A549 (cell line): ENCODE data around the gene RCN2. TPM values are rescaled to one million over a fixed set of nuclear protein-coding genes. Genes with fewer than 3 reads are reported as not detected.
A peak's percentile ranks its signal among the peaks of the same experiment; 100 is the strongest.

Source experiments
- ATAC-seq, 2 experiments: fragments of 200-7000 bp in 1 of 2; fragments of >200 bp in 1 of 2; cut with Nextera tagmentation in 1 of 2; cut with Tn5 transposase in 1 of 2; 3 replicates each; pipeline versions ENCODE4 v1.8.0 to v1.9.1; 2018 to 2020; ENCODE audit warnings: mild to moderate bottlenecking in 1 of 2, moderate library complexity in 1 of 2
- CTCF ChIA-PET: fragments of 300-600 bp; sonication (Branson Sonifier 250); formaldehyde crosslinking; extraction: SDS; loops from one replicate; lab custom pipeline; 2021; ENCODE audit warnings: antibody characterized with exemption, inconsistent platforms; lab: Yijun Ruan, JAX
- POLR2A ChIA-PET: fragments of 350-600 bp; formaldehyde crosslinking; extraction: SDS; loops from one replicate; lab custom pipeline; 2021; ENCODE audit warnings: antibody characterized with exemption, inconsistent platforms; lab: Yijun Ruan, JAX
- DNase-seq, 2 experiments: peaks; one replicate each; pipeline versions ENCODE4 v3.0.0 to v3.0.0-alpha.2; 2011 to 2016; ENCODE audit warnings: low read depth in 1 of 2, low spot score in 1 of 2
- FAIRE-seq: peaks from 2 replicates; lab custom pipeline; 2011; peaks lifted over from hg19 to GRCh38; lab: Jason Lieb, UNC
- H3K27ac ChIP-seq, 2 experiments: fragments of >200 bp; sonication (Bioruptor Twin); formaldehyde crosslinking; 3 replicates each; pipeline ENCODE4 v1.5.1; 2016 to 2017
- H3K4me1 ChIP-seq: fragments of >200 bp; sonication (Bioruptor Twin); formaldehyde crosslinking; 3 replicates; pipeline ENCODE4 v1.6.1; 2016
- H3K4me2 ChIP-seq: fragments of >200 bp; sonication (Bioruptor Twin); formaldehyde crosslinking; 3 replicates; pipeline ENCODE4 v1.6.1; 2016
- H3K4me3 ChIP-seq: fragments of >200 bp; sonication (Bioruptor Twin); formaldehyde crosslinking; 3 replicates; pipeline ENCODE4 v1.5.1; 2016
- H3K9me3 ChIP-seq: fragments of >200 bp; sonication (Bioruptor Twin); formaldehyde crosslinking; 3 replicates; pipeline ENCODE4 v1.6.1; 2016
- ATOH8 ChIP-seq: fragments of 250-450 bp; sonication (Bioruptor Pico); IDR thresholded peaks from 2 replicates; pipeline ENCODE4 v1.5.0; 2020; ENCODE audit warnings: low read depth, mild to moderate bottlenecking, moderate library complexity
- CBX8 ChIP-seq: fragments of 200-600 bp; sonication (generic); IDR thresholded peaks from 2 replicates; pipeline ENCODE4 v1.6.1; 2016
- CEBPB ChIP-seq, 2 experiments: fragments of >200 bp in 1 of 2; sonication (Bioruptor Twin) in 1 of 2; formaldehyde crosslinking in 1 of 2; IDR thresholded peaks; 2 replicates each; pipeline ENCODE4 v1.6.1; 2012 to 2016
- CHD2 ChIP-seq: fragments of 150-350 bp; IDR thresholded peaks from 2 replicates; pipeline ENCODE4 v1.6.1; 2014; ENCODE audit warnings: low read length; ENCODE audit not compliant: partially characterized antibody
- EP300 ChIP-seq, 2 experiments: fragments of >200 bp; sonication (Bioruptor Twin); formaldehyde crosslinking; IDR thresholded peaks; 2 replicates in 1 of 2; 3 replicates in 1 of 2; pipeline ENCODE4 v1.6.1; 2016 to 2017
- ESRRA ChIP-seq: fragments of 150-350 bp; IDR thresholded peaks from 2 replicates; pipeline ENCODE4 v1.6.1; 2014; ENCODE audit warnings: mild to moderate bottlenecking, low read length, borderline replicate concordance
- FOSL2 ChIP-seq, 2 experiments: fragments of 450-650 bp in 1 of 2; fragments of >200 bp in 1 of 2; sonication (Bioruptor Twin) in 1 of 2; formaldehyde crosslinking; IDR thresholded peaks; 2 replicates each; pipeline versions ENCODE4 v1.5.0 to v1.6.1; 2016 to 2020; ENCODE audit warnings: mild to moderate bottlenecking in 1 of 2, moderate library complexity in 1 of 2
- GATA3 ChIP-seq: IDR thresholded peaks from 2 replicates; pipeline ENCODE4 v1.6.1; 2012; ENCODE audit warnings: borderline replicate concordance
- HDAC2 ChIP-seq: fragments of 200-600 bp; sonication (generic); IDR thresholded peaks from 2 replicates; pipeline ENCODE4 v1.6.1; 2016
- HEYL ChIP-seq: fragments of 250-450 bp; sonication (Bioruptor Pico); IDR thresholded peaks from 2 replicates; pipeline ENCODE4 v1.8.0; 2021; ENCODE audit warnings: mild to moderate bottlenecking, moderate library complexity
- HOXA7 ChIP-seq: fragments of 250-450 bp; sonication (Bioruptor Pico); IDR thresholded peaks from 2 replicates; pipeline ENCODE4 v1.5.0; 2020; ENCODE audit warnings: mild to moderate bottlenecking, moderate library complexity
- HOXB13 ChIP-seq: fragments of 250-450 bp; sonication (Bioruptor Pico); IDR thresholded peaks from 2 replicates; pipeline ENCODE4 v1.5.0; 2020; ENCODE audit warnings: low read depth, mild to moderate bottlenecking, moderate library complexity
- JUN ChIP-seq, 2 experiments: fragments of >200 bp; sonication (Bioruptor Twin); formaldehyde crosslinking; IDR thresholded peaks; 2 replicates in 1 of 2; 3 replicates in 1 of 2; pipeline ENCODE4 v1.6.1; 2016 to 2017
- JUNB ChIP-seq: fragments of >200 bp; sonication (Bioruptor Twin); formaldehyde crosslinking; IDR thresholded peaks from 2 replicates; pipeline ENCODE4 v1.6.1; 2016
- KDM5A ChIP-seq: fragments of 200-600 bp; sonication (generic); IDR thresholded peaks from 2 replicates; pipeline ENCODE4 v1.6.1; 2016; ENCODE audit warnings: antibody characterized with exemption, mild to moderate bottlenecking
- MAFK ChIP-seq: fragments of 450-650 bp; IDR thresholded peaks from 2 replicates; pipeline ENCODE4 v1.6.1; 2014; ENCODE audit not compliant: partially characterized antibody
- NFE2L2 ChIP-seq: fragments of 150-350 bp; conservative IDR thresholded peaks from 2 replicates; pipeline ENCODE4 v1.6.1; 2014; ENCODE audit warnings: low read length
- NPAS2 ChIP-seq: fragments of 250-450 bp; sonication (Bioruptor Pico); IDR thresholded peaks from 2 replicates; pipeline ENCODE4 v1.8.0; 2022; ENCODE audit warnings: mild to moderate bottlenecking, moderate library complexity, borderline replicate concordance
- RAD21 ChIP-seq, 2 experiments: fragments of >200 bp in 1 of 2; sonication (Bioruptor Twin) in 1 of 2; formaldehyde crosslinking in 1 of 2; IDR thresholded peaks in 1 of 2; conservative IDR thresholded peaks in 1 of 2; 2 replicates in 1 of 2; 3 replicates in 1 of 2; pipeline ENCODE4 v1.6.1; 2012 to 2018; ENCODE audit warnings: inconsistent platforms in 1 of 2
- RARB ChIP-seq: fragments of 250-450 bp; sonication (Bioruptor Pico); IDR thresholded peaks from 2 replicates; pipeline ENCODE4 v1.8.0; 2021; ENCODE audit warnings: mild to moderate bottlenecking, moderate library complexity
- RNF2 ChIP-seq: fragments of 200-600 bp; sonication (generic); IDR thresholded peaks from 2 replicates; pipeline ENCODE4 v1.6.1; 2016; ENCODE audit warnings: low read depth, mild to moderate bottlenecking, antibody characterized with exemption, moderate library complexity, borderline replicate concordance
- SMC3 ChIP-seq: fragments of >200 bp; sonication (Bioruptor Twin); formaldehyde crosslinking; IDR thresholded peaks from 3 replicates; pipeline ENCODE4 v1.6.1; 2018; ENCODE audit warnings: inconsistent platforms
- SREBF2 ChIP-seq: fragments of 450-650 bp; IDR thresholded peaks from 2 replicates; pipeline ENCODE4 v1.6.1; 2014; ENCODE audit warnings: mild to moderate bottlenecking, moderate library complexity
- TFCP2L1 ChIP-seq: fragments of 250-450 bp; sonication (Bioruptor Pico); IDR thresholded peaks from 2 replicates; pipeline ENCODE4 v1.5.0; 2021; ENCODE audit warnings: mild to moderate bottlenecking
- USF2 ChIP-seq: fragments of 450-650 bp; IDR thresholded peaks from 2 replicates; pipeline ENCODE4 v1.6.1; 2014; ENCODE audit warnings: antibody characterized with exemption
- ZC3H11A ChIP-seq: fragments of 450-650 bp; IDR thresholded peaks from 2 replicates; pipeline ENCODE4 v1.6.1; 2014; ENCODE audit warnings: antibody characterized with exemption, mild to moderate bottlenecking
- ZSCAN20 ChIP-seq: fragments of 250-450 bp; sonication (Bioruptor Pico); IDR thresholded peaks from 2 replicates; pipeline ENCODE4 v1.8.0; 2022; ENCODE audit warnings: mild to moderate bottlenecking, moderate library complexity
- WGBS: methylation state at CpG from one replicate; pipeline ENCODE4 v1.1.6; 2017; ENCODE audit errors: missing lambda C conversion rate; 5-methylcytosine and 5-hydroxymethylcytosine counted together
- polyA plus RNA-seq, 4 experiments: library from polyadenylated mRNA; depleted of rRNA in 3 of 4; stranded (reverse); fragments of >200 nt; fragmentation: RNase III in 1 of 4; extraction: RNeasy Plus Mini Kit Qiagen cat#74134 plus additional on column Dnase treatment in 1 of 4; gene quantifications; 2 replicates in 3 of 4; 3 replicates in 1 of 4; pipeline ENCODE4 v1.2.3, GENCODE V29; 2011 to 2017
- TF ChIP-seq, protein P1 (sequence below): IDR thresholded peaks from 2 replicates; pipeline ENCODE4 v1.6.1; 2012
- TF ChIP-seq, protein P2 (sequence below): fragments of >200 bp; sonication (Bioruptor Twin); formaldehyde crosslinking; IDR thresholded peaks from 3 replicates; pipeline ENCODE4 v1.5.1; 2016
- TF ChIP-seq, protein P3 (sequence below): IDR thresholded peaks from 2 replicates; pipeline ENCODE4 v1.6.1; 2012

RCN2 gene
- polyA plus RNA-seq, 2 of the 4 experiments (the other 2 are of a cell fraction), result 81.3 to 152 TPM

DNA sequence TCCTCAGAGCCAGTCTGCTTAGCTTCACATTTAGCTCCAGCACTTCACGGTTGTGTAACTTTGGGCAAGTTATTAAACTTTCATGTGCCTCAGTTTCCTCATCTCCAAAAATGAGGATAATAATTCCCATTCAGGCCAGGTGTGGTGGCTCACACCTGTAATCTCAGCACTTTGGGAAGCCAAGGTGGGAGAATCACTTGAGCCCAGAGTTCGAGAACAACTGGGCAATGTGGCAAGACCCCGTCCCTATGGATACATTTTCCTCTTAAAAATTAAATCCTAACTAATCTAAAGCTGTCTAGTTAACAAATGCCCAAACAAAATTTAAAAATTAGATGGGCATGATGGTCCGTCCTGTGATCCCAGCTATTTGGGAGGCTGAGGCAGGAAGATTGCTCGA is 7.2 kb downstream of the RCN2 start:
- no peak overlapping the region for H3K4me2 ChIP-seq
- TF ChIP-seq SMC3 (no peak), RAD21 (conservative IDR thresholded peaks at IDR 0.05 in 1 of 2, IDR thresholded peaks at IDR 0.05 in 1 of 2) (no peak), MAFK (no peak), HDAC2 (no peak), HEYL (no peak), HOXA7 (CRISPR knock-in tag) (no peak), CBX8 (no peak), USF2 (no peak), GATA3 (no peak), ESRRA (no peak), EP300 (IDR thresholded peaks at IDR 0.05) (no peak), JUN (IDR thresholded peaks at IDR 0.05) (no peak)
- TF ChIP-seq, all 56 proteins: peak for 0
- no peak for FAIRE-seq
- ChIA-PET POLR2A (no interaction called here), CTCF (interaction anchor here (0.6 to 1.3 kb wide), 2 partner anchors 28 to 44 kb away, joined by 3 read pairs; no protein-coding TSS in a partner anchor)
- ATAC-seq, result no peak
- 97% methylated on average over 5 of the region's 5 CpGs for WGBS
- H3K4me3 ChIP-seq, result no peak overlapping the region
- DNase-seq, result no peak
- H3K4me1 ChIP-seq, result no peaks in the 10 kb centered on the region; the same call in 2 of the 3 replicates
- H3K27ac ChIP-seq, result no peak overlapping the region
- no peaks in the 10 kb centered on the region for H3K9me3 ChIP-seq

DNA sequence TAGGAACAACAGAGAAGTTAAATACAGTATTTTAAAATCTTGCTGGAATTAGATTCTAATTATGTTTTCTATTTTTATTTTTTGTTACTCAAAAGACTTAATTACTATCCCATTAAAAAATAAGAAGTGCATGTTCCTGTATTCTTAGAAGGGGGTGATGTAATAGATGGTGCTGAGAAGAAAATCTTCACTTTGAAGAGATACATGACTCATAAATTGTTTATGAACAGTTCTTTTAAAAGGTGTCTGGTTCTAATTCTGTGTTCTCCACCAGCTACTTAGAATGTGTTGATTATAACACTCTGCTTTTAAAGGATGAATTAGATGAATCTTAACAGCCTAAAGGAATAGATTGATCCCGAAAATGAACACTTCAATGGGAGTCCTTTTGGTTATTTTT is 8.2 kb downstream of the RCN2 start:
- Histone ChIP-seq H3K4me3 (no peak overlapping the region), H3K27ac (no peak overlapping the region), H3K9me3 (no peaks in the 10 kb centered on the region), H3K4me1 (no peaks in the 10 kb centered on the region; the same call in 2 of the 3 replicates), H3K4me2 (no peak overlapping the region)
- no peak for ATAC-seq
- TF ChIP-seq FOSL2 (IDR thresholded peaks at IDR 0.05), result no peak
- peak; percentile 19; the same call in 1 of the 2 replicates for TF ChIP-seq FOSL2 (CRISPR knock-in tag; IDR thresholded peaks at IDR 0.05)
- TF ChIP-seq, protein P1, sequence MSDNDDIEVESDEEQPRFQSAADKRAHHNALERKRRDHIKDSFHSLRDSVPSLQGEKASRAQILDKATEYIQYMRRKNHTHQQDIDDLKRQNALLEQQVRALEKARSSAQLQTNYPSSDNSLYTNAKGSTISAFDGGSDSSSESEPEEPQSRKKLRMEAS, result no peak
- no peak for TF ChIP-seq JUNB
- TF ChIP-seq GATA3, result no peak
- no peak for TF ChIP-seq NPAS2
- TF ChIP-seq RNF2, result no peak
- TF ChIP-seq, protein P2, sequence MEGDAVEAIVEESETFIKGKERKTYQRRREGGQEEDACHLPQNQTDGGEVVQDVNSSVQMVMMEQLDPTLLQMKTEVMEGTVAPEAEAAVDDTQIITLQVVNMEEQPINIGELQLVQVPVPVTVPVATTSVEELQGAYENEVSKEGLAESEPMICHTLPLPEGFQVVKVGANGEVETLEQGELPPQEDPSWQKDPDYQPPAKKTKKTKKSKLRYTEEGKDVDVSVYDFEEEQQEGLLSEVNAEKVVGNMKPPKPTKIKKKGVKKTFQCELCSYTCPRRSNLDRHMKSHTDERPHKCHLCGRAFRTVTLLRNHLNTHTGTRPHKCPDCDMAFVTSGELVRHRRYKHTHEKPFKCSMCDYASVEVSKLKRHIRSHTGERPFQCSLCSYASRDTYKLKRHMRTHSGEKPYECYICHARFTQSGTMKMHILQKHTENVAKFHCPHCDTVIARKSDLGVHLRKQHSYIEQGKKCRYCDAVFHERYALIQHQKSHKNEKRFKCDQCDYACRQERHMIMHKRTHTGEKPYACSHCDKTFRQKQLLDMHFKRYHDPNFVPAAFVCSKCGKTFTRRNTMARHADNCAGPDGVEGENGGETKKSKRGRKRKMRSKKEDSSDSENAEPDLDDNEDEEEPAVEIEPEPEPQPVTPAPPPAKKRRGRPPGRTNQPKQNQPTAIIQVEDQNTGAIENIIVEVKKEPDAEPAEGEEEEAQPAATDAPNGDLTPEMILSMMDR, result no peak
- ChIA-PET POLR2A (interaction anchor here (2.1 kb wide), 1 partner anchor 8 kb away, joined by 10 read pairs; the partner anchor contains the start of gene RCN2), CTCF (interaction anchor here (0.6 to 1.3 kb wide), 2 partner anchors 24 to 27 kb away, joined by 3 read pairs; no protein-coding TSS in a partner anchor)
- 0% methylated on average over 1 of the region's 1 CpG for WGBS
- FAIRE-seq, result no peak
- DNase-seq, result no peak

DNA sequence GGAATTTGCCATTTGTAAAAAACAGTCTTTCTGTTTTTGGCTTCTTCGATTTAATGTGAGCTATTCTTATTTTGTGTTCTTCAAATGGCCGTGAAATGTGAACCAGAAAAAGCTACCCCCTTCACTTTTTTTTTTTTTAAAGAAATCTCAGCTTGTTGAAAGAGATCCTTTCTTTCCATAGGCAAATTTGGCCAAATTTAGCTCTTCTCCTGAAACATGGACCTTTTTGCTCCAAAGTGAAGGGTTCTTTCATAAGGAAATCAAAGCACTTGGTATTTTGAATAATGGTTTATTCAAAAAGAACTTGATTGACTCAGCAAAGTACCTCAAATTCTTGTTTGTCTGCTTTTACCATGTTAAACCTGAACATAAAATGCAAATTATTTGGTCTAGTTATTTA is 10.1 kb downstream of the RCN2 start:
- Histone ChIP-seq H3K27ac (no peak overlapping the region), H3K4me1 (no peaks in the 10 kb centered on the region; the same call in 2 of the 3 replicates), H3K4me2 (no peak overlapping the region), H3K4me3 (no peak overlapping the region), H3K9me3 (no peaks in the 10 kb centered on the region)
- ATAC-seq (no peak), FAIRE-seq (peak; percentile 59), DNase-seq (no peak)
- 90% methylated on average over 2 of the region's 2 CpGs for WGBS
- CTCF ChIA-PET, result interaction anchor here (0.6 to 2.0 kb wide), 11 partner anchors 10 to 692 kb away, joined by 3 to 6 read pairs (median 3); partner anchors contain the start of genes RCN2 and SCAPER
- POLR2A ChIA-PET, result interaction anchor here (2.1 kb wide), 1 partner anchor 10 kb away, joined by 10 read pairs; the partner anchor contains the start of gene RCN2
- TF ChIP-seq HOXB13 (CRISPR knock-in tag) (no peak), RARB (CRISPR knock-in tag) (no peak), HOXA7 (CRISPR knock-in tag) (no peak), SREBF2 (no peak), ATOH8 (no peak), KDM5A (no peak), NPAS2 (no peak), USF2 (no peak), NFE2L2 (no peak), ZC3H11A (no peak), CHD2 (no peak), GATA3 (no peak), RAD21 (conservative IDR thresholded peaks at IDR 0.05 in 1 of 2, IDR thresholded peaks at IDR 0.05 in 1 of 2) (no peak), TFCP2L1 (CRISPR knock-in tag) (no peak), ZSCAN20 (CRISPR knock-in tag) (no peak), CEBPB (IDR thresholded peaks at IDR 0.05) (no peak)
- TF ChIP-seq, protein P3, sequence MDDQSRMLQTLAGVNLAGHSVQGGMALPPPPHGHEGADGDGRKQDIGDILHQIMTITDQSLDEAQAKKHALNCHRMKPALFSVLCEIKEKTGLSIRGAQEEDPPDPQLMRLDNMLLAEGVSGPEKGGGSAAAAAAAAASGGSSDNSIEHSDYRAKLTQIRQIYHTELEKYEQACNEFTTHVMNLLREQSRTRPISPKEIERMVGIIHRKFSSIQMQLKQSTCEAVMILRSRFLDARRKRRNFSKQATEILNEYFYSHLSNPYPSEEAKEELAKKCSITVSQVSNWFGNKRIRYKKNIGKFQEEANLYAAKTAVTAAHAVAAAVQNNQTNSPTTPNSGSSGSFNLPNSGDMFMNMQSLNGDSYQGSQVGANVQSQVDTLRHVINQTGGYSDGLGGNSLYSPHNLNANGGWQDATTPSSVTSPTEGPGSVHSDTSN, result no peak
